Erythroblast (primary cell): Measurements from ENCODE around the gene FNDC7.

Experiments used
- GATA1 ChIP-seq: IDR thresholded peaks from 2 replicates; pipeline ENCODE4 v1.6.1; 2011; ENCODE audit warnings: low read depth, mild to moderate bottlenecking, control low read depth, low read length, moderate library complexity
- POLR2A ChIP-seq: IDR thresholded peaks from 2 replicates; pipeline ENCODE4 v1.6.1; 2011; ENCODE audit warnings: mild to moderate bottlenecking, low read length

DNA sequence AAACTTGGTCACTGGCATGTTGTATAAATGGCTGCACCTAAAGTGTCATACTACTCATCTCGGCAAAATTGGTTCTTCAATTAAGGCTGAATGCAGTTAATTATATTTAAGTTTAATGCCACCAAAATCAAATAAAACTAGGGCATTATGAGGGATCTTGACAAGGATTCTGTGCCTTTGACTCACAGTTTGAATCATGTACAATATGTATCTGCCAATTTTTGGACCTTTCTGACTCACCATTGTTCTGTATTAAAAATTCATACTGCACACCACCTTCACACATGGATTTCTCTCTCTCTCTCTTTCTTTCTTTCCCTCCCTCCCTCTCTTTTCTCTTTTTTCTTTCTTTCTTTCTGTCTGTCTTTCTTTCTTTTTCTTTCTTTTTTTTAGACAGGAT lies 19.7 kb downstream of the FNDC7 start:
- no peak for TF ChIP-seq POLR2A
- no peak for TF ChIP-seq GATA1
